Kidney epithelial cell (primary cell): ENCODE data around the gene XRN2. TPM values are rescaled to one million over a fixed set of nuclear protein-coding genes. Genes with fewer than 3 reads are reported as not detected.

Source experiments
- DNase-seq: peaks from one replicate; pipeline ENCODE4 v3.0.0-alpha.2; 2010; ENCODE audit warnings: low read depth
- H3K27me3 ChIP-seq: 2 replicates; pipeline ENCODE4 v1.6.0; 2011; ENCODE audit warnings: low read length; ENCODE audit not compliant: control insufficient read depth, insufficient read depth
- H3K36me3 ChIP-seq: 2 replicates; pipeline ENCODE4 v1.5.1; 2011; ENCODE audit warnings: low read length; ENCODE audit not compliant: control insufficient read depth, insufficient read depth
- H3K4me3 ChIP-seq: 2 replicates; pipeline ENCODE4 v1.5.1; 2011; ENCODE audit warnings: low read depth, mild to moderate bottlenecking, control low read depth, low read length
- CTCF ChIP-seq: IDR thresholded peaks from 2 replicates; pipeline ENCODE4 v1.5.1; 2011; ENCODE audit warnings: mild to moderate bottlenecking, moderate library complexity, low read length, control low read depth, inconsistent platforms; ENCODE audit not compliant: insufficient read depth, poor library complexity, severe bottlenecking
- total RNA-seq: library from RNA; depleted of rRNA; stranded (reverse); fragments of >200 nt; gene quantifications from 2 replicates; pipeline ENCODE4 v1.2.3, GENCODE V29; 2015

Gene XRN2
- total RNA-seq, 1 donor from 2014 or later = 107 TPM

- Histone ChIP-seq H3K4me3 (no peak overlapping the region), H3K36me3 (no peaks in the 10 kb centered on the region), H3K27me3 (no peaks in the 10 kb centered on the region)
- no peak for DNase-seq
- no peak for TF ChIP-seq CTCF
Observed at GRCh38 chr20:21355981-21356380, 52.9 kb downstream of the XRN2 start.

- Histone ChIP-seq H3K36me3 (no peaks in the 10 kb centered on the region), H3K27me3 (no peaks in the 10 kb centered on the region), H3K4me3 (no peak overlapping the region)
- no peak for TF ChIP-seq CTCF
- DNase-seq = no peak
Observed at GRCh38 chr20:21356386-21356785, 53.3 kb downstream of the XRN2 start.

- no peak for DNase-seq
- Histone ChIP-seq H3K36me3 (peaks cover 2% of the 10 kb centered on the region), H3K27me3 (no peaks in the 10 kb centered on the region), H3K4me3 (no peak overlapping the region)
- TF ChIP-seq CTCF = no peak
Observed at GRCh38 chr20:21357844-21358243, 54.7 kb downstream of the XRN2 start.

GRCh38 chr20:21358737-21359136 lies 55.6 kb downstream of the XRN2 start:
- Histone ChIP-seq H3K36me3 (peaks cover 2% of the 10 kb centered on the region), H3K4me3 (no peak overlapping the region), H3K27me3 (no peaks in the 10 kb centered on the region)
- TF ChIP-seq CTCF = no peak
- no peak for DNase-seq

GRCh38 chr20:21360705-21361104 lies 57.6 kb downstream of the XRN2 start:
- Histone ChIP-seq H3K27me3 (no peaks in the 10 kb centered on the region), H3K4me3 (no peak overlapping the region), H3K36me3 (peaks cover 3% of the 10 kb centered on the region)
- TF ChIP-seq CTCF = no peak
- no peak for DNase-seq

GRCh38 chr20:21361266-21361665 lies 58.1 kb downstream of the XRN2 start:
- no peak overlapping the region for H3K4me3 ChIP-seq
- TF ChIP-seq CTCF = no peak
- no peak for DNase-seq
- no peaks in the 10 kb centered on the region for H3K27me3 ChIP-seq
- peaks cover 3% of the 10 kb centered on the region for H3K36me3 ChIP-seq
